ENCODE data around the gene ETV2.
"Not testable (repeated sequence)": the region's sequence is repeated elsewhere in the genome, so short reads cannot be mapped to it uniquely, and the experiment has no call there.

Gene ETV2

DNA sequence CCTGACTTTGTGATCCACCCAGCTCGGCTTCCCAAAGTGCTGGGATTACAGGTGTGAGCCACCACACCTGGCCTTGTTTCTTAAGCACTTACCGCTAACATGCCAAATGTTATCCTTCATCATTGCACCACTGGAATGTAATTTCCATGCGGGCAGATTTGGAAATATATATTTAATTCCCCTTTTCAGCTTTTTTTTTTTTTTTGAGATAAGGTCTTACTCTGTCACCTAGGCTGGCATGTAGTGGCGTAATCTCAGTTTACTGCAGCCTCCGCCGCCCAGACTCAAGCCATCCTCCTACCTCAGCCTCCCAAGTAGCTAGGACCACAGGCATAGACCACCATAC is 20.4 kb downstream of the ETV2 start:
- no peak for DNase-seq

DNA sequence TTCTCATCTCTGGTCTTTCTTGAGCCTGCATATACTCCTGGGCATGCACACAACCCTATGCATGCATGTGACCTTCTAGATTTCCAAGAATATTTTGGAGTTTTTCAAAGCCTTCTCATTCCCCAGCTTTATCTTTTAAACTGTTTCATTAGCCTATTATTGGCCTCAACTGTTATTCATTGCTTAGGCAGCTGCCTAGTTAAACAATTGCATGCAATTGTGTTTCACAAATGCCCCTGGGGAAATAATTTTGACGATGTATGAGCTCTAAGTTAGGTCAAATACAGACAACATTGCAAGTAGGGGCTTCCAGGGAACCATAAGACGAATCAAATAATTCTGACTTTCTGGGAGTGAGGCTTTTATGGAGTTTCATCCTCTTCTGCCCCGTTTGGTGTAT is 22.4 kb downstream of the ETV2 start:
- DNase-seq: no peak

DNA sequence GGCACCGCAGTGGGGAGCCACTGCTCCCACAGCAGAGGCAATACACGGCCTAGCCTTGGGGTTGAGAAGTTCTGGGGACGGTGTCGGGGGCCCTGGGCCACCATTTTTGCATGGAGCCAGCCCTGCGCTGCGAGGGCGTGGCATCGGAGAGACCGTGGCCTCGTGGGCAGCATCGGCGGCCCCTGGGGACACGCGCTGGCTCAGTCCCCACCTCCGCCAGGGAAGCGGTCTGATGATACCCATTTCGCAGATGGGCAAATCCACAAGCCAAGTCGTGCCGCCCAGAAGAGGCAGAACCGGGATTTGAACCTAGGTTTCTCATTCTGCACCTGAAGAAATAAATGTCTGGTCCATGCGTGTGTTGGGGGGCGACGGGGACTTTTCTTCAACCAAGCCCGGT is 23.6 kb downstream of the ETV2 start:
- no peak for DNase-seq

DNA sequence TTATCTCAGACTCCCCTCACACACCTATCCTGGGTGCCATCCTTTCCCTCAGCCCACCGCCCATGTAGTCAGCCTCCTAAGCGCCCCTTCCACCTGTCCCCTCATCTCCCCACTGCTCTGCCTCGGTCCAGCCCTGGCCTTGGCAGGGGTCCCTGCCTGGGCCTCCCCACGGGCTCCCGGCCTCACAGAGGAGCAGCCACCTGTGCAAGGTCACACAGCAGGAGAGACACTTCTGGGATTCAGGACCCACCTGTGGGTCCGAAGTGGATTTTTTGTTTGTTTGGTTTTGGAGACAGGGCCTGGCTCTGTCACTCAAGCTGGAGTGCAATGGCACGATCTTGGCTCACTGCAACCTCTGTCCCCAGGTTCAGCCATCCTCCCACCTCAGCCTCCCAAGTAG is 24.1 kb downstream of the ETV2 start:
- no peak for DNase-seq

DNA sequence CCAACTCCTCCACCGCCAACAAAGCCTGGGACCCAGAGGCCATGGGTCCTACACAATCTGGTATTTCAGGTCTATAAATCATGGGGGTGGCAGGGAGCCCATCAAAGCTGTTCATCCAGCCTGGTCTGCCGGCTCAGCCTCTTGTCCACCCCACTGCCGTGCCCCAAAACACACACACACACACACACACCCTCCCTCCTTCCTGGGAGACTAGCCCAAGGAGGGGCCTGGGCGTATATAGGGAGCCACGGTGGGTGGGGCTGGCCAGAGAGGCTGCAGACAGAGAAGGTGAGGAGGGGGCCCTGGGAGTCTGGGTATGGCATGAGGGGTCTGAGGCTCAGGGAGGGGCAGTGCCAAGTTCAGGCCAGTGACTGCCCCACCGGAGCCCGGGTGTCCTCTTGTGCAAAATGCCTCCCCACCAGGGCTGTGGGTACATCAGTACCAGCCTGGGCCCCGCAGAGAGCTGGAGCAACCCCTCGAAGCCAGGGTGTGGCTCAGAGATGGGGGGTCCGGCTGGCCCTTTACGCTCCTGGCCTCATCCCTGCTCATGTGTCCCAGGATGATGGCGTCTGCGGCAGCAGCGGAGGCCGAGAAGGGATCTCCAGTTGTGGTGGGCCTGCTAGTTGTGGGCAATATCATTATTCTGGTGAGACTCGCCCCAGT is 24.8 kb downstream of the ETV2 start, which contains the start of gene UPK1A:
Gene UPK1A (plus strand): TSS at position 267 of the 663 bp plus-strand sequence. CDS start 296 bp downstream, at position 563.
- DNase-seq: no peak

DNA sequence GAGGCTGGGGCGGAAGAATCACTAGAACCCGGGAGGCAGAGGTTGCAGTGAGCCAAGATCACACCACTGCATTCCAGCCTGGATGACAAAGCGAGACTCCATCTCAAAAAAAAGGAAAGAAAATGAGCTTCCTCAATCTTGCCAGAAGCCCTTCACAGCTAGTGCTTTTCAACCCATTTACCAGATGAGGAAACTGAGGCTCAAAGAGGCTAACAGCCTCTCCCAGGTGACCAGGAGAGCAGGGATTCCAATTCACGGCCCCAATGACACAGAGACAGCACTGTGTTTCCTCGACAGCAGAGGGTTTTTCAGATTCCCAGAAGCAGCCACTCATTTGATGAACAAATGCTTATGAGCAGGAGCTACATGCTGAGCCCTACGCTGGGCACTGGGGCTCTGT is 28.0 kb downstream of the ETV2 start:
- DNase-seq: no peak

DNA sequence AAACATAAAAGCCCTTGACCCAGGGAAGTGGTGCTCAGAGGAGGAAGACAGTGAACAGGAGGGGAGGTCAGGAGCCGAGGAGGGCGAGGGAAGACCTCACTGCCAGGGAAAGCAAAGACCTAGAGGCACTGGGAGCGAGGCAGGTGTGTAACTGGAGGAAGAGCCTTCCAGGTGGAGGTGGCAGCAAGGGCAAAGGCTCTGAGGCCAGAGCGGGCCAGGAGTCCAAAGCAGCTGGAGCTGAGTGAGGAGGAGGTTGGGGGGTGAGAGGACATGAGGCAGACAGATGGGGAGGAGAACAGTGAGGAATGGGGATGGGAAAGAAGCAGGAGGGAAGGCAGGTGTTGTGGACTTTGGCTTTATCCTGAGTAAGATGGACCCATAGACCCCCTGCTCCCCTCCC is 28.4 kb downstream of the ETV2 start:
- DNase-seq: no peak

DNA sequence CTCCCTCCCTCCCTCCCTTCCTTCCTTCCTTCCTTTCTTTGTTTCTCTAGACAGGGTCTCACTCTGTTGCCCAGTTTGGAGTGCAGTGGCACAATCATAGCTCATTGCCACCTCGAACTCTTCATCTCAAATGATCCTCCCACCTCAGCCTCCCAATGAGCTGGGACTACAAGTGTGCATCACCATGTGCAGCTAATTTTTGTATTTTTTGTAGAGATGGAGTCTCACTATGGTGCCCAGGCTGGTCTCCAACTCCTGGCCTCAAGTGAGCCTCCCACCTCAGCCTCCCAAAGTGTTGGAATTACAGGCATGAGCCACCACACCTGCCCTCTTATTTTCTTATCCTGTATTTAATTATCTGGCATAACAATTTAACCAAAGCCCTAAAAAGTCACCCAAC is 29.1 kb downstream of the ETV2 start:
- DNase-seq: no peak

DNA sequence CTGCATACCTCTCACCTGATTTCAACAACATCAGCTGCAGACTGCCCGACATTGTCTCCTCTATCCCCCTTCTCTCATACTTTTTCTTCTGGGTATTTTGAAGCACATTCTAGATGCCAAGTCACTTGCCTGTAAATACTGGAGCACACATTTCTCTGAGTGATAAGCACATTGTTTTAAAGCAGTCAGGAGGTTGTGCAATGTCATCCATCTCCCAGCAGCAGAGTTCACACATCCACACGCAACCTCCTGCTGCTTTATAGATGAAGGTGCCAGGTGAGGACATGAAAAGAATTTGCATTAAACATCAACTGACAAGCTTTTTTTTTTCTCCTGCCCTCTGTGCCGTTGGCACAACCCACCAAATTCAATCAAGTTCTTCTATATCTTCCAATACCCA is 30.3 kb downstream of the ETV2 start:
- DNase-seq: no peak

DNA sequence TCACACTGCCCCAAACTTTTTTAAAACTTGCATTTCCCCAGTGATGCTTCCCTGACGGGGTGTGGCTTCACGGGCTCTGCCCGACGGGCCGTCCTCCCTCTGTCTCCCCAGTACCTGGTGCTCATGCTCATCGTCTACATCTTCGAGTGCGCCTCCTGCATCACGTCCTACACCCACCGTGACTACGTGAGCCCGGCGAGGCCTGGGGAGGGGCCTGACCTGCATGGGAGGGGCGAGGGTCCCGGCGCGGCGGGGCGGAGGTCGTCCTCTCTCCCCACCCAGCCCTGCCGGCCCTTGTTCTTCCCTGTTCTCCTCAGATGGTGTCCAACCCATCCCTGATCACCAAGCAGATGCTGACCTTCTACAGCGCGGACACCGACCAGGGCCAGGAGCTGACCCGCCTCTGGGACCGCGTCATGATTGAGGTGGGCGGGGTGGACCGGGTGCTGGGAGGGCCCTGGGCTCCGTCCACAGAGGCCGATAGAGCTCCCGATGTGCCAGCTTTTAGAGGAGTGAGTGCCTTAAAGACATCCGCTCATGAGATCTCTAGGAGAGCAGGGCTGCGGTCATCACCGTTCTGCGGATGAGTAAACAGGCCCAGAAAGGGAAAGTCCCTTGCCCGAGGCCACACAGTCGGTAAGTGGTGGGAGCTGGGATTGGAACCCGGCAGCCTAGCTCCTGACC is 31.7 kb downstream of the ETV2 start:
- peak in 1 of 4 experiments; percentile 9 for DNase-seq

DNA sequence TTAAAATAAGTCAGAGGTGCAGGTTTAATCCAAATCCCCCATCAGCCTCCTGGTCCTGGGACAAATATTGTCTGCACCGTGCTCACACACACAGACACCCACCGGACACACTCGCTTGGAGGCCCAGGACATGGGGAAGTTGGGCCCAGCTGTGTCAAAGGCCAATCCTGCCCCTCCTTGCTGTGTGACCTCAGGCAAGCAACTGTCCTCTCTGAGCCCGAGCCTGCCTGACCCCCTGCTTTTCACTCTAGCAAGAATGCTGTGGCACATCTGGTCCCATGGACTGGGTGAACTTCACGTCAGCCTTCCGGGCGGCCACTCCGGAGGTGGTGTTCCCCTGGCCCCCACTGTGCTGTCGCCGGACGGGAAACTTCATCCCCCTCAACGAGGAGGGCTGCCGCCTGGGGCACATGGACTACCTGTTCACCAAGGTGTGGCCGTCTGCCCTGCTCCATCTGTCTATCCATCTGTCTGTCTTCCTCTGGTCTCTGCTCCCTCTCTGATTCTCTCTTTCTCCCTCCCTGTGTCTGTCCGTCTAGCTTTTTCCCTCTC is 34.1 kb downstream of the ETV2 start:
- DNase-seq: no peak

DNA sequence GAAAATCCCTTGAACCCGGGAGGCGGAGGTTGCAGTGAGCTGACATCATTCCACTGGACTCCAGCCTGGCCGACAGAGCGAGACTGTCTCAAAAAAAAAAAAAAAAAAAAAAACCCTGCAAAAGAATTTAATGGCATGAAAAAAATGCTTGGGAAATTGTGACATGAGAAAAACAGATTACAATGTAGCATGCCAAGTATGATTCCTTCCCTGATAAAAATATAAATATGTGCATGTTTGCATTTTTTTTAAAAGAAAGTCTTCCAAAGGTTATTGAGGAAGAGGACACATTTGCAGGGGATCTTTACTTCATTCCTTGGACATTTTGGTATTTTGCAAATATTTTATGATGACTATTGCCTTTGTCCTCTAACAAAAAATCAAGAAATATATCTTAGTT is 48.3 kb downstream of the ETV2 start:
- DNase-seq: no peak

DNA sequence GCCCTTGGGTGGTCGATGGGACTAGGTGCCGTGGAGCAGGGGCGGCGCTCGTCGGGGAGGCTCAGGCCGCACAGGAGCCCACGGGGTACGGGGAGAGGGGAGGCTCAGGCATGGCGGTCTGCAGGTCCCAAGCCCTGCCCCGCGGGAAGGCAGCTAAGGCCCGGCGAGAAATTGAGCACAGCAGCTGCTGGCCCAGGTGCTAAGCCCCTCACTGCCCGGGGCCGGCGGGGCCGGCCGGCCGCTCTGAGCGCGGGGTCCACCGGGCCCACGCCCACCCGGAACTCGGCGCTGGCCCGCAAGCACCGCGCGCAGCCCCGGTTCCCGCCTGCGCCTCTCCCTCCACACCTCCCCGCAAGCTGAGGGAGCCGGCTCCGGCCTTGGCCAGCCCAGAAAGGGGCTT is 49.6 kb downstream of the ETV2 start:
- DNase-seq: not testable (repeated sequence)

DNA sequence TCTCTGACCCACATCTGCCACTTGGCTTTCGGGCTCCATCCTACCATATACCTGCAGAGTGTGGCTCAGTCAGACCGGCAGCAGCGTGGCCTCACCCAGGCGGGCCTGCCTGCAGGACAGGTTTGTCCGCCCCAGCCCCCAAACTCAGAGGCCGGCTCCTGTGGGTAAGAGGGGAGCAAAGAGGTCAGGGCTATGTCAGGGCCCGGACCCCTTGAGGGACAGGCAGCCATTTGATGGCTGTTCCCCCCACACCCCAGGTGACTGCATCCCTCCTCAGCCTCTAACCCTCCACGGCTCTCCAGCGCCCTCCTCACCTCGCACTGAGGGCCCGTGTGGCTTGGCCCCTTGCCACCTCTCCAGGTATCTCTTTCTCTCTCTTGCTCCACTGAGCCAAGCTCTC is 50.5 kb downstream of the ETV2 start:
- no peak for DNase-seq

DNA sequence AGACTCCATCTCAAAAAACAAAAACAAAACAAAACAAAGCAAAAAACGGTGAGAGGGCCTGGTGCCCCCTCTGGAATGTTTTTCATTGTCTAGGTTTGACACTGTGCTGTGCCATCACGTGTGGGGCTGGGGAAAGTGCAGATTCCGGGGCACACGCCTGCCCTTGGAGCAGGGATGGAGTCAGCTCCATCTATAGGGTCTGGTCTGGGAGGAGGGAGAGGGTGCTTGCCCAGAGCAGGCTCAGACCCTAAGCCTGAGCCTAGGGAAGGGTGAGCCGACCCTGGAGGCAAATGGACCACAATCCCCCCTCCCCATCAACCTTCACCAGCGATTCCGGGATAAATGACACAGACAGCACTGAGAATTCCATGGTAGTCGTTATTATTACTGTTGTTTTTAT is 51.9 kb downstream of the ETV2 start:
- no peak for DNase-seq

DNA sequence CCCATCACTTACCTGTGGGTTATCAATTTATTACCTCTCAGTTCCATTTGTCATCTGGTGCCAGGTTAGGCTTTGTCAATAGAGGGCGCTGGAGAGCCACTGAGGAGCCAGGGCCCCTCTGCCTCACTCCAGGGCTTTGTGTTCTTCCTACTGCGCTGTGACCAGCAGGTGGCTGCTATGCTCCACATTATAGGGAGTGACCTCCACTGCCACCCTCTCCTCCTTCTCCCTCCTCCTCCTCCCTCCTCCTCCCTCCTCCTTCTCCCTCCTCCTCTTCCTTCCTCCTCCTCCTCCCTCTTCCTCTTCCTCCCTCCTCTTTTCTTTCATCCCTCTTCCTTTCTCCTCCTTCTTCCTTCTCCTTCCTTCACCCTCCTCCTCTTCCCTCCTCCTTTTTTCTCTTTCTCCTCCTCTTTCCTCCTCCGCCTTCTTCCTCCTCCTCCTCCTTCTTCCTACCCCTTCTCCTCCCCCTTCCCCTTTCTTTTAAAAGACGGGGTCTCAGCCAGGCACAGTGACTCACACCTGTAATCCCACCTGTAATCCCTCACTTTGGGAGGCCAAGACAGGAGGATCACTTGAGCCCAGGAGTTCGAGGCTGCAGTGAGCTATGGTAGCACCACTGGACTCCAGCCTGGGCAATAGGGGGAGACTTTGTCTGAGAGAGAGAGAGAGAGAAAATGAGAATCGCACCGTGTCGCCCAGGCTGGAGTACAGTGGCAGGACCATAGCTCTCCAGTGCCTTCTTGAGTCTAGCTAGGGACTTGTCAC is 52.5 kb downstream of the ETV2 start:
- peak; percentile 79 to 89 (median 84) for DNase-seq

Measured in activated CD4-positive, CD25-positive, alpha-beta regulatory T cell (primary cell).